K562 (cell line): ENCODE results near the gene JMJD1C. TPM values are rescaled to one million over a fixed set of nuclear protein-coding genes. Genes with fewer than 3 reads are reported as not detected.

Source experiments
- CBX2 ChIP-seq: fragments of 200-600 bp; sonication (generic); IDR thresholded peaks from one replicate; pipeline ENCODE4 v1.6.1; 2012; ENCODE audit warnings: mild to moderate bottlenecking, low read length, inconsistent platforms; ENCODE audit not compliant: insufficient read depth, poor library complexity, severe bottlenecking
- CHAMP1 ChIP-seq: fragments of 450-650 bp; IDR thresholded peaks from 2 replicates; pipeline ENCODE4 v1.6.1; 2016; ENCODE audit warnings: mild to moderate bottlenecking
- CTCF ChIP-seq, 3 experiments: IDR thresholded peaks in 2 of 3; conservative IDR thresholded peaks in 1 of 3; 2 replicates each; pipeline ENCODE4 v1.5.1; 2011 to 2012; ENCODE audit warnings: low read length in 3 of 3, mild to moderate bottlenecking in 3 of 3, control low read depth in 2 of 3, improper control_type of control experiment in 1 of 3, inconsistent platforms in 1 of 3, low read depth in 1 of 3, mixed read lengths in 1 of 3, moderate library complexity in 1 of 3; ENCODE audit not compliant: insufficient read depth in 2 of 3
- GATAD2B ChIP-seq: fragments of 450-650 bp; IDR thresholded peaks from 2 replicates; pipeline ENCODE4 v1.6.1; 2017; ENCODE audit warnings: mild to moderate bottlenecking, borderline replicate concordance
- HDAC3 ChIP-seq: fragments of 450-650 bp; IDR thresholded peaks from 2 replicates; pipeline ENCODE4 v1.6.1; 2018; ENCODE audit warnings: borderline replicate concordance, mild to moderate bottlenecking, moderate library complexity; ENCODE audit not compliant: partially characterized antibody
- NCOA2 ChIP-seq, 2 experiments: fragments of 450-650 bp; IDR thresholded peaks; 2 replicates each; pipeline ENCODE4 v1.6.1; 2018; ENCODE audit warnings: mild to moderate bottlenecking in 2 of 2, moderate library complexity in 1 of 2; ENCODE audit not compliant: partially characterized antibody in 2 of 2
- REST ChIP-seq, 2 experiments: fragments of 450-650 bp; formaldehyde crosslinking in 1 of 2; IDR thresholded peaks; 2 replicates each; pipeline versions ENCODE4 v1.4.0 to v1.6.1; 2014 to 2020; ENCODE audit warnings: mild to moderate bottlenecking in 2 of 2, borderline replicate concordance in 1 of 2, low read depth in 1 of 2
- RHOXF2B ChIP-seq: fragments of 250-450 bp; sonication (Bioruptor Pico); conservative IDR thresholded peaks from 2 replicates; pipeline ENCODE4 v1.5.1; 2021
- SMC3 ChIP-seq: conservative IDR thresholded peaks from 2 replicates; pipeline ENCODE4 v1.6.1; 2011; ENCODE audit warnings: low read depth, low read length, improper control_type of control experiment; ENCODE audit not compliant: insufficient read depth
- TAF7 ChIP-seq: fragments of 450-650 bp; IDR thresholded peaks from 2 replicates; pipeline ENCODE4 v1.6.1; 2016; ENCODE audit warnings: missing genetic modification characterization, missing compliant biosample characterization
- ZNF384 ChIP-seq: IDR thresholded peaks from 2 replicates; pipeline ENCODE4 v1.6.1; 2012; ENCODE audit warnings: low read depth, low read length, improper control_type of control experiment
- polyA plus RNA-seq, 8 experiments: library from polyadenylated mRNA; depleted of rRNA in 4 of 8; stranded (reverse) in 5 of 8; unstranded in 3 of 8; fragments of >200 nt; fragmentation: Nextera tagmentation in 2 of 8; fragmentation: Illumina TruSeq in 1 of 8; extraction: Ambion mirVana in 2 of 8; extraction: Trizol in 1 of 8; gene quantifications; 2 replicates each; pipeline versions ENCODE4 v1.2.1 to v1.2.3, GENCODE V29; 2011 to 2014; ENCODE audit warnings: inconsistent platforms in 1 of 8, missing spikeins in 1 of 8
- total RNA-seq, 7 experiments: library from RNA; depleted of rRNA in 6 of 7; stranded (reverse); fragments of >200 nt in 6 of 7; fragmentation: Illumina TruSeq in 2 of 7; extraction: Trizol in 2 of 7; gene quantifications; 2 replicates each; pipeline versions ENCODE4 v1.2.1 to v1.2.3, GENCODE V29; 2011 to 2021; ENCODE audit warnings: low replicate concordance in 1 of 7

JMJD1C gene
- total and polyA plus RNA-seq, 9 of the 15 experiments (the other 6 are each of a cell fraction or from before 2014, with no cell fraction given): 25.3 to 68.0 (median 47.2) TPM

GRCh38 chr10:63217120-63217605 lies 248.6 kb downstream of the JMJD1C start (continued):
- TF ChIP-seq CHAMP1 (peak; percentile 50; the same call in 1 of the 2 replicates), HDAC3 (peak; percentile 27), REST (IDR thresholded peaks at IDR 0.05; ENCODE audit: borderline replicate concordance) (peak; percentile 79; the same call in 1 of the 2 replicates), REST (CRISPR knock-in tag; IDR thresholded peaks at IDR 0.05; ENCODE audit: low read depth) (no peak), SMC3 (0 out of 2 replicates have a peak, but pooled peaks have one; percentile 31), ZNF384 (peak; percentile 86), CTCF (IDR thresholded peaks at IDR 0.05 in 2 of 3, conservative IDR thresholded peaks at IDR 0.05 in 1 of 3; ENCODE audit: insufficient read depth in 2 of 3, low read depth in 1 of 3, low read length in 3 of 3) (peak; percentile 38 to 77 (median 47); a peak in 3 of 6 replicates), GATAD2B (0 out of 2 replicates have a peak, but pooled peaks have one; percentile 12), RHOXF2B (no peak), CBX2 (no peak), TAF7 (tag) (no peak), NCOA2 (IDR thresholded peaks at IDR 0.05; ENCODE audit: partially characterized antibody in 2 of 2) (peak in 1 of 2 experiments; percentile 13)
